IPS-20b (cell line): ENCODE data around the gene RHOBTB1.

Experiments
- H3K27ac ChIP-seq: one replicate; pipeline ENCODE4 v1.5.1; 2013; ENCODE audit warnings: low read length
- H3K27me3 ChIP-seq: 2 replicates; pipeline ENCODE4 v1.6.1; 2013; ENCODE audit warnings: mild to moderate bottlenecking, low read length, inconsistent platforms; ENCODE audit not compliant: insufficient read depth
- H3K36me3 ChIP-seq: 2 replicates; pipeline ENCODE4 v1.6.1; 2013; ENCODE audit warnings: low read depth, mild to moderate bottlenecking, inconsistent platforms, low read length, moderate library complexity; ENCODE audit not compliant: insufficient read depth
- H3K4me1 ChIP-seq: 2 replicates; pipeline ENCODE4 v1.6.1; 2013; ENCODE audit warnings: mild to moderate bottlenecking, control low read depth, inconsistent platforms, low read length, moderate library complexity; ENCODE audit not compliant: insufficient read depth
- H3K4me3 ChIP-seq: 2 replicates; pipeline ENCODE4 v1.5.1; 2013; ENCODE audit warnings: mild to moderate bottlenecking, low read length, inconsistent platforms
- H3K9ac ChIP-seq: 2 replicates; pipeline ENCODE4 v1.6.1; 2013; ENCODE audit warnings: low read depth, mild to moderate bottlenecking, inconsistent platforms, low read length, moderate library complexity
- H3K9me3 ChIP-seq: 2 replicates; pipeline ENCODE4 v1.6.1; 2013; ENCODE audit warnings: mild to moderate bottlenecking, low read depth, low read length, inconsistent platforms; ENCODE audit not compliant: insufficient read depth

The RHOBTB1 gene

DNA sequence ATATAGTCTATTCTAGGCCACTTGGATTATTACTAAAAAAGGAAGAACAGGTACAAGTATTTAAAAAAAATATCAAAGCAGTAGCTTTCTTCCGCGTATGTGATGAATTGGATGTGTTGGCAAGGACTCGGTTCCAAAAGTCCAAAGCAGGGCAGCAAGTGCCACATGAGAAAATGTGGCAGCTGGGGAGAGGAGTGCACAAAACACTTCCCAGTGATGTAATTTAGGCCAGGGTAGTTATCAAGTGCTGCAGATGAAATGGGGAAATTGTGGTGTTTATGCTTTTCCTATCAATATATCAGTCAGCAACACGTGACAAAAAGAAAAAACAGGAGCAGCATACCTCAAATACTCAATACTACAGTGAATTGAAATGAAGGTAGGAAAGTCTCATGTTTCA, 7.0 kb downstream of the RHOBTB1 start:
- H3K36me3 ChIP-seq: no peaks in the 10 kb centered on the region
- H3K9ac ChIP-seq: no peak overlapping the region
- H3K9me3 ChIP-seq: no peaks in the 10 kb centered on the region
- H3K27me3 ChIP-seq: no peaks in the 10 kb centered on the region
- H3K4me1 ChIP-seq: peaks cover 5% of the 10 kb centered on the region
- no peak overlapping the region for H3K27ac ChIP-seq
- no peak overlapping the region for H3K4me3 ChIP-seq

DNA sequence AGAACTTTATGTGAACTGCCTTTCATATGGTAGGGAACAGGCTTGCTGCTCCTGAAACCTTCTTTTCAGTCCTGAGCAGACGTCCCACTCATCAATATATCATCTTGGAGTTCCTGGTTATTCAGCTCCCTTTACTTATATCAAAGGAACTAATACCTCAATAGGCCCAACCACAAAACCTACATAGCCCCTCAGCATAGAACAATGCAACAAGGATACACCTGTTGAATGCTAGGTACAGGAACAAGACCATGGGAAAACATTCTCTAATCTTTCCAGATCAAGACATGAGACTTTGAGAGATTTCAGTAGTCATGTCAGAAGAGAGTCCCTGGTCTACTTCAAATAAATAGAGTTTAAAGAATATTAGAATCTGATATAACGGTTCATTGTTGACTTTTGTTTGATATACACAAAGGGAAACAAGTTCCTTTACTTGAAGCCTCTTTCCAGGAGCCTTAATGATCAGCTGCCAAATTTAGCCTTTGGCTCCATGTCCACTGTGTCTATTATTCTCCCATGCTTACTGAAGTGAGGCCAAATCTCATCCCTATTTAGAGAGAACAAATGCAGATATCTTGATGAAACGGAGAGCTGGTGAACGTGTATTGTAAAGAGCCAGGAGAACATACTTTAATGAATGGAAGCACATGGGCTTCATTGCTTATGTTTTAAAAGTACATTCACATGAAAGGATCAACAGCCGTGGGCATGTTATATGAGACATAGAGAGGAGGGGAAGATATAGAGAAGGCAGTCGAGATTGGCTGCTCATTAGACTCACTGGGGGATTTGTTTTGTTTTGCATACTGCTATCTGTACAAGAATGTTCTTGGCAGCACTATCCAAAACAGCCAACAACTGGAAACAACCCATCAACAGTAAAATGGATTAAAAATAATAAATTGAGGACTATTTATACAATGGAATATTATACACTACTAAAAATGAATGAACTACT, 9.5 kb downstream of the RHOBTB1 start:
- Histone ChIP-seq H3K27ac (no peak overlapping the region), H3K27me3 (no peaks in the 10 kb centered on the region), H3K4me3 (no peak overlapping the region), H3K4me1 (peaks cover 5% of the 10 kb centered on the region), H3K36me3 (no peaks in the 10 kb centered on the region), H3K9me3 (no peaks in the 10 kb centered on the region), H3K9ac (no peak overlapping the region)

DNA sequence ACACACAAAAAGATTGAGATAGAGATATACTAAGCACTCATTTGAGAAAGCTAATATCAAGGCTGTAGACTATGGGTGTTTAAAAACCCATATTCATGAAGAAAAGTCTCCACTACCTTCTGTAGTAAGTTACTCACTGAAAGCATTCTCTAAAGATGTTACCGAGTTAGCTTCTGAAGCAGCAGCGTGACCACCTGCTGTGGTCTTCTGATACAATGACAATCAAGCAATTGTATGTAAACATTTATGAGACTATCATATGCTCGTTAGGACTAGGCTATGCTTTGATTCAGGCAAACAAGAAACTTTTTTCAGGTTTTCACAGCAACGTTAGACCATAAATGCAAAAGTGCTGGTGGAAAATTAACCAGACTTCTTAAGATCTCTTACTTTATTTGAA, 11.2 kb downstream of the RHOBTB1 start:
- H3K36me3 ChIP-seq: no peaks in the 10 kb centered on the region
- peaks cover 5% of the 10 kb centered on the region for H3K4me1 ChIP-seq
- H3K9ac ChIP-seq: no peak overlapping the region
- H3K27me3 ChIP-seq: no peaks in the 10 kb centered on the region
- no peak overlapping the region for H3K4me3 ChIP-seq
- no peak overlapping the region for H3K27ac ChIP-seq
- H3K9me3 ChIP-seq: no peaks in the 10 kb centered on the region

DNA sequence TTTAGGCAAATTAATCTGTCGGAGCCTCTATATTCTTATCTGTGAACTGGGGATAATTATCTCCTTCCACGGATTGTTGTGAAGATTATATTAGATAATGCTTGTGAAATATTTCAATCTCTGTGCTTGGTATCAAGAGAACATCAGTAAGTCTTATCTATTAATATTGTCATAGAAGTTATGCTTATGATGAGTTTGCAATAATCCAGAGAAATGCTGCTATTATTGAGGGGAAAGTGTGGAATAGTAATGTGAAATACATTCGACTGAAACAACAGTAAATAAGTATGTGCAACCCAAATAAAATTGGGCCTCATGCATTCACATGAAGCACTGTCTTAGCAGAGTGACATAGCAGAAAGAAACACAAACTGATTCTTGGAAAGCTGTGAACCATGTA, 13.7 kb downstream of the RHOBTB1 start:
- H3K9me3 ChIP-seq: no peaks in the 10 kb centered on the region
- H3K9ac ChIP-seq: no peak overlapping the region
- no peak overlapping the region for H3K4me3 ChIP-seq
- peaks cover 5% of the 10 kb centered on the region for H3K4me1 ChIP-seq
- H3K36me3 ChIP-seq: no peaks in the 10 kb centered on the region
- H3K27me3 ChIP-seq: no peaks in the 10 kb centered on the region
- H3K27ac ChIP-seq: no peak overlapping the region

DNA sequence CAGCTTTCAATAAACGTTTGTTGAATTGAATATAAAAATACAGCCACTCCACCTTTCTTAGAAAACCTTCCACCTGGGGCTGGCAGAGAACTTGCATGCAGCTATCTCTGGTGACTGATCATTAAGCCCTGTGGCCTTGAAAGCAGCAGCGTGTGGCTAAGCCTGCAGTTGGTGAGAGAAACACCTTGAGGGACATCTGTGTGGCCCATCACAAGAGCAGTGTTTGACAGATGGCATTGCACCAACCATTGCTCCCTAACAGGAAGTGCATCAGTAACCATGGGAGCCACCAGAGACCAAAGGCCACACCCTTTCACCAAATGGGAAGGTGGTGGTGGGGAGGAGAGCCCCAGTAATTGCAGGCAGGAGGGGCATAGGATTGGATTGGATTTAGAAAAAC, 22.4 kb downstream of the RHOBTB1 start:
- Histone ChIP-seq H3K36me3 (no peaks in the 10 kb centered on the region), H3K27me3 (no peaks in the 10 kb centered on the region), H3K4me1 (peaks cover 4% of the 10 kb centered on the region; the same call in 1 of the 2 replicates), H3K9ac (no peak overlapping the region), H3K9me3 (no peaks in the 10 kb centered on the region), H3K27ac (no peak overlapping the region), H3K4me3 (no peak overlapping the region)

DNA sequence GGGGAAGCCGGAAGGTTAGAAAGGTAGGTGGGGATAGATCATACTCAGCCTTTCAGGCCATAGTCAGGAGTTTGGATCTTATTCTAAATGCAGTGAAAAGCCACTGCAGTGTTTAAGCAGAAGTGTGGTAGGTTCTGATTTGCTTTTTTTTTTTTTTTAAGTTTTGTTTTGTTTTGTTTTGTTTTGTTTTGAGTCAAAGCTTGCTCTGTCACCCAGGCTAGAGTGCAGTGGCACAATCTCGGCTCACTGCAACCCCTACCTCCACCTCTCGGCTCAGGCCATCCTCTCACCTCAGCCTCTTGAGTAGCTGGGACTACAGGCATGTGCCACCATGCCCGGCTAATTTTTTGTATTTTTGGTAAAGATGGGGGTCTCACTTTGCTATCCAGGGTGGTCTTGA, 23.5 kb downstream of the RHOBTB1 start:
- Histone ChIP-seq H3K36me3 (no peaks in the 10 kb centered on the region), H3K4me1 (peaks cover 4% of the 10 kb centered on the region; the same call in 1 of the 2 replicates), H3K9me3 (no peaks in the 10 kb centered on the region), H3K27ac (no peak overlapping the region), H3K4me3 (no peak overlapping the region), H3K27me3 (no peaks in the 10 kb centered on the region), H3K9ac (no peak overlapping the region)

DNA sequence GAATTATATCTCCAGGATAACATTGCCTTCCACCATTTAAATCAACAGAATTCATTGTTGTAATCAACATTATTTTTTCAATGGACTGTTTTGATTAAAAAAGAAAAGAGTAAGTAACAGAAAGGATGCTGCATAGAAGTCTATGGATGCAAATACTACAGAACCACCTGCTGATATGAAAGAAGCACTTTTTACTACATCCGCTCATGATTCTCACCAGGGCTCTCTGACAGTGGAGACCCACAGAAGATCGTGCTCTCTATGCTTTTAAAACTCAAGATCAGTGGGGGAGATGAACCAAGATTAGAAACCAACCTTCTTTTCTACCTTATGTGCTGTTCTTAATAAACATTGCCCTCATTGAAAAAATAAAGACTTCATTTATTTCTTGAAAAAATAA, 24.4 kb downstream of the RHOBTB1 start:
- H3K27ac ChIP-seq: no peak overlapping the region
- no peak overlapping the region for H3K4me3 ChIP-seq
- no peaks in the 10 kb centered on the region for H3K27me3 ChIP-seq
- no peaks in the 10 kb centered on the region for H3K36me3 ChIP-seq
- H3K9me3 ChIP-seq: no peaks in the 10 kb centered on the region
- H3K4me1 ChIP-seq: peaks cover 4% of the 10 kb centered on the region; the same call in 1 of the 2 replicates
- H3K9ac ChIP-seq: no peak overlapping the region

DNA sequence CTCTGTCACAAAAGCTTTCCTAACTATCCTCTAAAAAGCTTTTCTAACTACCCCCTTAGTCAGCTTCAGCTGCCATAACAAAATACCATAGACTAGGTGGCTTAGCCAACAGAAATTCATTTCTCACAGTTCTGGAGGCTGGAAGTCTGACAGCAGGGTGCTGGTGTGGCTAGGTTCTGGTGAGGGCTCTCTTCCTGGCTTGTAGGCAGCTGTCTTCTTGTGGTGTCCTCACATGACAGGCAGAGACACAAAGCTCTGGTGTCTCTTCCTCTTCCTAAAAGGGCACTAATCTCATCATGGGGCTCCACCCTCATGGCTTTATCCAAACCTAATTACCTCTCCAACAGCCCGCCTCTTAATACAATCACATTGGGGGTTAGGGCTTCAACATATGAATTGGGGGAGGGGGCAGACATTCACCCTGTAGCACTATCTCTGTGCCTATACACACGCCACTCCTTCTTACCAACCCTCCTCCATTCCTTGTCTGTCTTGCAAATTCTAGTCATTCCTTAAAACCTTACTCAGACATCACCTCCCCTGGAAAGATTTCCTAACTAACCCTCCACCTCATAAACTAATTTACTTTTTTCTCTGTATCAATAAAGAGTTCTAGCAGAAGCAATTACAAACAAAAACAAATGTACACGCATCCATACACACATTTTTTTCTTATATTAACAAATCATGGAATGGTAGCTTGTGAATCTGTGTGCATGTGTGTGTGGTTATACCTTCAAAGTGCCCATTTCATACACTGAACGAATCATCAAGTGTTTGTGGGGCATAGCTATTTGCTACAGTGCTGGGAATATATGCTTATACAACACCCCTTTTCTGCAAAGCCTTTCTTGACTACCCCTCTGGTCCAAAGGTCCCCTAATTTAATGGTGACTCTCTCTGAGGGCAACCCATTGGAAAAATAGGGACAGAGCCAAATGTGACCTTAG, 26.4 kb downstream of the RHOBTB1 start:
- H3K27me3 ChIP-seq: no peaks in the 10 kb centered on the region
- H3K36me3 ChIP-seq: no peaks in the 10 kb centered on the region
- H3K4me1 ChIP-seq: peaks cover 4% of the 10 kb centered on the region; the same call in 1 of the 2 replicates
- no peak overlapping the region for H3K4me3 ChIP-seq
- H3K9ac ChIP-seq: no peak overlapping the region
- no peaks in the 10 kb centered on the region for H3K9me3 ChIP-seq
- H3K27ac ChIP-seq: no peak overlapping the region

DNA sequence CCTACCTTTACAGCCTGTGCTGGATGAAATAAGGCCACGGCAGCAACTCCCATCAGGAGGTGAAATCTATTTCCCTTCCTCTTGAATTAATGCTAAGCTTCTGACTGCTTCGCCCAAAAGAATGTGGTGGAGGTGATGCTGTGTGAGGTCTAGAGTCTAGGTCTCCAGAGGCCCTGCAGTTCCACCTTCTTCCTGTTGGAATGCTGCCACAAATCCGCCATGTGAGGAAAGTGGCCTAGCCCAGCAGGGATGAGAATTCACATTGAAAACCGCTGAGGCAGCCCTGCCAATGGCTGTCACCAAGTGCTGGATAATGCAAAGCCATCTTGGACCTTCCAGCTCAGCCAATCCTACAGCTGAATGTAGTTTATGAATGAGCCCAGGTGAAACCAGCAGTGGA, 28.0 kb downstream of the RHOBTB1 start:
- H3K36me3 ChIP-seq: 0 out of 2 replicates have a peak, but pooled peaks cover 1% of the 10 kb centered on the region
- peaks cover 4% of the 10 kb centered on the region; the same call in 1 of the 2 replicates for H3K4me1 ChIP-seq
- no peaks in the 10 kb centered on the region for H3K9me3 ChIP-seq
- H3K27ac ChIP-seq: no peak overlapping the region
- H3K4me3 ChIP-seq: no peak overlapping the region
- no peak overlapping the region for H3K9ac ChIP-seq
- no peaks in the 10 kb centered on the region for H3K27me3 ChIP-seq

DNA sequence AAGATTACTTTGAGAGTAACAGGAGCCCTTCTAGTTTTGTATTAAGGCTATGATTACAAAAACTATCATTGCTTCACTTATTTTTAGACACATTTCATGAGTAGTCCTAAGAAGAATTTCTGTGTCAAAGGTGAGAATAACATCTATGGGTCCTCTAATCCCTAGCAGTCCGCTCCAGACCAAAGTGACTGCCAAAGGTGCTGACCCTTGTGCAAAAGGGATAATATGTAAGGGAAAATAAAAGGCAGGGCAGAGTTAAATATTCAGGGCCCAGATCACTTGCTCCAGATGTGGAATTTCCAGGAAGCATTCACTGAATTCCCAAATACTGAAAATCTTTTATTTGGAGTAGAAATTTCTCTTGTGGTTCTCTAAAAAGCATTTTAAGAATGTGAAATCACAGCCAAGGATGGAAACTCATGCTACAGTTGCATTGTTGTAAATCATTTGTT, 29.3 kb downstream of the RHOBTB1 start:
- Histone ChIP-seq H3K4me1 (peaks cover 4% of the 10 kb centered on the region; the same call in 1 of the 2 replicates), H3K27me3 (no peaks in the 10 kb centered on the region), H3K4me3 (no peak overlapping the region), H3K27ac (no peak overlapping the region), H3K9me3 (no peaks in the 10 kb centered on the region), H3K36me3 (0 out of 2 replicates have a peak, but pooled peaks cover 7% of the 10 kb centered on the region), H3K9ac (no peak overlapping the region)

DNA sequence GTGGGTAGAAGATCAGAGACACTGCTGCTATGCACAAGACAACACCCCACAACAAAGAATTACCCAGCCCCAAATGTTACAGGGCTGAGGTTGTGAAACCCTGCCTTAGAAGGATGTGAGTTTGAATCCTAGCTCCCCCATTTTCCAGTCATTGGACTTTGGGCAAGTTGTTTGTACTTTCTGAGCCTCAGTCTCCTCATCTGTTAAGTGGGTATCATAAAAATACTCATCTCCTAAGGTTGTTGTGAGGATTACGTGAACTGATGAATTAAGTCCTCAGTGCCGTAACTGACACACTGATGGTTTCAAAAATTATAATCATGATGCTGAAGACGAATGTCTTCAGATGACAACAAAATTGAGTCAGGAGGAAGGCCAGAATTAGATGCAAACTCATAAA, 30.3 kb downstream of the RHOBTB1 start:
- Histone ChIP-seq H3K27me3 (no peaks in the 10 kb centered on the region), H3K4me1 (peaks cover 4% of the 10 kb centered on the region; the same call in 1 of the 2 replicates), H3K4me3 (no peak overlapping the region), H3K9ac (no peak overlapping the region), H3K36me3 (0 out of 2 replicates have a peak, but pooled peaks cover 7% of the 10 kb centered on the region), H3K27ac (no peak overlapping the region), H3K9me3 (no peaks in the 10 kb centered on the region)
